HG02763 (cell line): ENCODE measurements around the gene FOXR1.
A peak's percentile ranks its signal among the peaks of the same experiment; 100 is the strongest.
"Not testable (repeated sequence)": the region's sequence is repeated elsewhere in the genome, so short reads cannot be mapped to it uniquely, and the experiment has no call there.

ENCODE experiments used
- ATAC-seq: cut with Tn5 transposase; IDR thresholded peaks from one replicate; pipeline ENCODE4 v1.9.1; 2021; ENCODE audit warnings: mild to moderate bottlenecking, moderate library complexity; ENCODE audit not compliant: unreplicated experiment

FOXR1 gene

DNA sequence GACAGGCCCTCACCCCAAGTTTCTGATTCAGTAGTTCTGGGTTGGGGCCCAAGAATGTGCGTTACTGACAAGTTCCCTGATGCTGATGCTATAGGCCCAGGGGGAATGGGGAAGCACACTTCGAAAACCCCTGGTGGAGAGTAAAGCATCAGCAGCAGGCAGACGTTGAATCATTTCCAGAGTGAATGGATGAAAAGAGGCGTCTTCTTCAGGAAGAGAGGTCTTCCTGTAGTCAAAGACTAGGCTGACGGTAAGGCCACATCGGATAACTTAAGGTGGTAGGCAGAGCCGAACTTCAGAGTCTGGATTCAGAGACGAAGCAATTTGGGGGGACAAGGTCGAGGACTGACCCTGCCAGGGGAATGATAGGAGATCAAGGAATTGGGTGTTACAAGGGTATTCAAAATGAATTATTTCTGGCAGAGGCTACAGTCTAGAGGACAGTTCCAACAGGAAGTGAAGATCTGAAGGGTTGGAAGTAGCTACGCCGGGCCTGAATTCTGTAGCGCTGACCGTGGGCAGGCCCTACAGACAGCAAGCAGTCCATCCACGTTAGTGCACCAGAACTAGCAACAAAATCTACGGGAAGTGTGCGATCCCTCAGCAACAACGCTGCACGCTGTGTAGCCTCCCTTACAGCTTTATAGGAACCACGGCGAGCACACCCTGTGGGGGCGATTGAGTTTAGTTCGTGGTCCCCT, 25.5 kb downstream of the FOXR1 start:
- ATAC-seq: peak; percentile 3

DNA sequence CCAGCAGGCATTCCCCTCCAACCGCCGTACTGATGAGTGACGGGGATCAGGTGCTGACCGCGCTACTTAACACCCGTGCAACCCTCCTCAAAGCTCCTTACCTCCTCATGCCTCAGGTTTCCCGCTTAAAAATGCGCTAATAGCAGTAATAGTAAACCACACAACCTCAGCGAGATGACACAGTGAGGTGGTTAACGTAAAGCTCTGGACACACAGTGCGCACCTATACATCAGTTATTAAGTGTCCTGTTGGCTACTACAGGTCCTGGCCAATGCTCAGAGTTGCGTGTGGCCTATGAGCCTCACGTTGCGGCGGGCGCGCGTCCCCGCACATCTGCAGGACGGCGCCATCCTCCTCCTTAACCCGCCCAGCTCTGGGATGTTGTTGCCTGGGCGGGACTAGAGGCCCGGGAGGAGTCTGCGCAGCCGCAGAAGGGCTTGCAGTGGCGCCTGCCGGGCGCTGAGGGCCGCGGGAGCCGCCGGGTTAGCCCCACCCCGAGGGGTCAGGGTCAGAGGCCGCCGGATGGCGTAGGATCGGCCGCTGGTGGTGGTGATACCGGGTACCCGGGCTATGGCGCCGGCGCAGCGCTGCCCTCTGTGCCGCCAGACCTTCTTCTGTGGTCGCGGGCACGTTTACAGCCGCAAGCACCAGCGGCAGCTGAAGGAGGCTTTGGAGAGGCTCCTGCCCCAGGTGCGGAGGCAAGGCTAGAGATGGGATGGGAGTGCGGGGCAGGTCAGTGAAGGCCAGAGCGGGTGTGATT, 26.2 kb downstream of the FOXR1 start, which contains the start of gene CENATAC:
TSS of gene CENATAC (plus strand) at position 512 of the 761 bp plus-strand sequence. CDS start at position 572, 60 bp downstream.
- peak; percentile 91 for ATAC-seq

DNA sequence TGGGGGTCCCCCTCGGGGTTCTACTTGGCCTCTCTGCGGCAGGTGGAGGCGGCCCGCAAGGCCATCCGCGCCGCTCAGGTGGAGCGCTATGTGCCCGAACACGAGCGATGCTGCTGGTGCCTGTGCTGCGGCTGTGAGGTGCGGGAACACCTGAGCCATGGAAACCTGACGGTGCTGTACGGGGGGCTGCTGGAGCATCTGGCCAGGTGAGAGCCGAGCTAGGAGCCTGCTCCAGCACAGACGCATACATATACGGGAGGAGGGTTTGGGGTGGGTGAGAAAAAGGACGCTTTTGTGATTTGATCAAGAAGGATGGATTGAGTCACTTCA, 26.8 kb downstream of the FOXR1 start:
- ATAC-seq: no peak

DNA sequence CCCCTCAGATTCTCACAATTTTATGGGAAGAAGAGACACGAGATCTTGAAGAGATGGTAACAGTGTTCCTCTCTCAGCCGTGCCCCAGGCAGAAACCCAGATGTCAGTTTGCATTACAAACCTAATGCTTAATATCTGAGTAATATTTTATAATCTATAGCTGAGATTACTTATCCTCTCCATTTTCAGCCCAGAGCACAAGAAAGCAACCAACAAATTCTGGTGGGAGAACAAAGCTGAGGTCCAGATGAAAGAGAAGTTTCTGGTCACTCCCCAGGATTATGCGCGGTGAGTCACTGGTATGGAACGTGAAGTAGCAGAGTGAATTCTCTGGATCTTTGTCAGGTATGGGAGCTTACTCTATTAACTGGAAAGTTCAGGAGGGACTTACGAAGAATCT, 27.3 kb downstream of the FOXR1 start:
- no peak for ATAC-seq

DNA sequence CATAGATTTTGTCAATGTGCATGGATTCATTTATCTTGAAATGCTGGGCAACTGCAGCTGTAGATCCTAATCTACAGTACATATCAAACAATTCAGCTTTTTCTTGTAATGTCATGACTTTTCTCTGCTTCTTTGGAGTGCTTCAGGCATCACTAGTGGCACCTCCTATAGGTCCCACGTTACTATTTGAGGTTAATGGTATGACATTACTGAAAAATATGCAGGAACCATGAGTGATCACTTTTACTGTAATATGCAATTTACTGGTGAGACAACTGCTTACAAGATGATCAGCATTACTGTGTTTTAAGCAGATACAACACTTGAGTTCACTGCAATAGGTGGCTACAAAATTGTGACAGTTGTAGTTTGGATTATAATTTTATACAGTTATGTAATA, 29.3 kb downstream of the FOXR1 start:
- no peak for ATAC-seq

DNA sequence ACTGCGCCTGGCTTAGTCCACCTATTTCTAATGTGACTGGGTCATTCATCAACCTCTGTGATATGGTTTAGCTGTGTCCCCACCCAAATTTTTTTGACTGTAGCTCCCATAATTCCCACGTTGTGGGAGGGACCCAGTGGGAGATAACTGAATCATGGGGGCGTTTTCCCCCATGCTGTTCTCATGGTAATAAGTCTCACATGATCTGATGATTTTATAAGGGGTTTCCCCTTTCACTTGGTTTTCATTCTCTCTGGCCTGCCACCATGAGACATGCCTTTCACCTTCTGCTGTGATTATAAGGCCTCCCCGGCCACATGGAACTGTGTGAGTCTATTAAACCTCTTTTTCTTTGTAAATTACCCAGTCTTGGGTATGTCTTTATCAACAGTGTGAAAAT, 35.1 kb downstream of the FOXR1 start:
- no peak for ATAC-seq

DNA sequence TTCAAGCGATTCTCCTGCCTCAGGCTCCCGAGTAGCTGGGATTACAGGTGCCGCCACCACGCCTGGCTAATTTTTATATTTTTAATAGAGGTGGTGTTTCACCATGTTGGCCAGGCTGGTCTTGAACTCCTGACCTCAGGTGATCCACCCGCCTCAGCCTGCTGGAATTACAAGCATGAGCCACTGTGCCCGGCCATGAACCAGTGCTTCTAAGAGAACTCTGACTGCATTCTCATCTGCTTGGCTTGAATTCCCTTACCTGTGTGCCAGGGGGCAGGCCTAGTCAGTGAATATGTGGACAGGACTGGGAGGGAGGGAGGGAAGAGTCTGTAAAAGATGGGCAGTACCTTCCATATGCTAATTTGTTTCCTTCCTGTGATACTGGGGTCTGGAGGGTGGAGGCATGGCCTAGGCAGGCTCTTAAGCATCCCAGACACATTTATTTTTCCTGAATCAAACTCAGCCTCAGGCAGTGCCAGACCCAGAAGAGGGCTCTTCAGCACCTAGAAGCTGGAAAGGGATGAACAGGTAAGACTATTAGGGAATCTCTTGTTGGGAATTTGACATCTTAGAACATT, 40.0 kb downstream of the FOXR1 start:
- ATAC-seq: no peak

DNA sequence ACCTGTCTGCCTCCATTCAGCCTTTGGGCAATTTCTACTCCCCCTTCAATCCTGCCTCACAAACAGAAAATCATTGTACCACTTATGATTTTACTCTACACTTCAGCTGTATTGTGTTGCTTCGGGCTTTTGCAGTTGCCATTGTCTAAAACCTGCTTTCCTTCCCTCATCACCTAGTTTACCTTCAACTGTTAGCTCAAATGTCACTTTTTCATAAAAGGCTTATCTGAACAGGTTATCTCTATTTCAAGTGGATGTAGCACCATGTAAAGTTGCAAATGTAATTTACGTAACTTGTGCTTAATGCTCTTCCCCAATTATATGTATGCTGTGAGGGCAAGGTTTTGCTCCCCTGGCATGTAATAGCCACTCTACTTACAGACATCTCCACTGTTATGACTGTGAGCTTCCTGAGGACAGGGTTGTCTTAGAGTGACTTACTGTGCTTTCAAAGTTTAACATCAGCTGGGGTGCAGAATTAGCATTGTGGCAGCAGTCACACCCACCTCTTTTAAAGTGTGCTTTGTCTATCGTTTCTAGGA, 41.1 kb downstream of the FOXR1 start:
- ATAC-seq: no peak

DNA sequence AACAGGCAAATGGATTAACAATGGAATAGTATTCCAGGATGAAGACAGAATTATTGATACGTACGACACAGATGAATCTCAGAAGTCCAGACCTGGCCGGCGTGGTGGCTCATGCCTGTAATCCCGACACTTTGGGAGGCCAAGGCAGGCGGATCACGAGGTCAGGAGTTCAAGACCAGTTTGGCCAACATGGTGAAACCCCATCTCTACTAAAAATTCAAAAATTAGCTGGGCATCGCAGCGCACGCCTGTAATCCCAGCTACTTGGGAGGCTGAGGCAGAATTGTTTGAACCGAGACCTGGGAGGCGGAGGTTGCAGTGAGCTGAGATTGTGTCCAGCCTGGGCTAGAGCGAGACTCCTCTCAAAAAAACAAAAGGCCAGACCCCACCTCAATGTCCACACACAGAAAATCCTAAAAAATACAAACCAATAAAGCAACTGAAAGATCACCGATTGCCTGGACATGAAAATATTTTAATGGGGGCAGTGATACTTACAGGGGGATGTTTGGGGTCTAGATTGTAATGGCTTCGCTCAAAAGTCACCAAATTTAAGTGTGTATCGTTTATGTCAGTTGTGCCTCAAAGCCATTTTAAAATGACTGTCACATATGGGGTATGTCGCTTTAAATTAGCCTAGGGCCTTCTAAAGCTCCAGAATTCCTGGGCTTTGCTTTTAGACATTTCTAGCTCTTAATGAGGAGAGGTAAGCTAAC, 42.8 kb downstream of the FOXR1 start:
- ATAC-seq: no peak

DNA sequence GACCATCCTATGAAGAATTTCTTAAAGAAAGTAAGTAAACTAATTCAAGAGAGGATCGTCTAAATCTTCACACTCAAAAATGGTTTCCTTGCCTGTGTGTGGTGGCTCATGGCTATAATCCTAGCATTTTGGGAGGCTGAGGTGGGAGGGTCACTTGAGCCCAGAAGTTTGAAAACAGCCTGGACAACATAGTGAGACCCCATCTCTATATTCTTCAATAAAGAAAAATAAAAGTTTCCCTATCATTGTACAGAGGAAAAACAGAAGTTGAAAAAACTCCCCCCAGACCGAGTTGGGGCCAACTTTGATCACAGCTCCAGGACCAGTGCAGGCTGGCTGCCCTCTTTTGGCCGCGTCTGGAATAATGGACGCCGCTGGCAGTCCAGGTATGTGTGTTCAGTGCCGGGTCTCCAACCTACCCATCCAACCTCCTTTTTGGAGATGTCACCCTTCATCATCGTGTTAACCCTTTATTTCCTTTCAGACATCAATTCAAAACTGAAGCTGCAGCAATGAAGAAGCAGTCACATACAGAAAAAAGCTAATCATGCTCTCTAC, 43.6 kb downstream of the FOXR1 start:
- no peak for ATAC-seq

DNA sequence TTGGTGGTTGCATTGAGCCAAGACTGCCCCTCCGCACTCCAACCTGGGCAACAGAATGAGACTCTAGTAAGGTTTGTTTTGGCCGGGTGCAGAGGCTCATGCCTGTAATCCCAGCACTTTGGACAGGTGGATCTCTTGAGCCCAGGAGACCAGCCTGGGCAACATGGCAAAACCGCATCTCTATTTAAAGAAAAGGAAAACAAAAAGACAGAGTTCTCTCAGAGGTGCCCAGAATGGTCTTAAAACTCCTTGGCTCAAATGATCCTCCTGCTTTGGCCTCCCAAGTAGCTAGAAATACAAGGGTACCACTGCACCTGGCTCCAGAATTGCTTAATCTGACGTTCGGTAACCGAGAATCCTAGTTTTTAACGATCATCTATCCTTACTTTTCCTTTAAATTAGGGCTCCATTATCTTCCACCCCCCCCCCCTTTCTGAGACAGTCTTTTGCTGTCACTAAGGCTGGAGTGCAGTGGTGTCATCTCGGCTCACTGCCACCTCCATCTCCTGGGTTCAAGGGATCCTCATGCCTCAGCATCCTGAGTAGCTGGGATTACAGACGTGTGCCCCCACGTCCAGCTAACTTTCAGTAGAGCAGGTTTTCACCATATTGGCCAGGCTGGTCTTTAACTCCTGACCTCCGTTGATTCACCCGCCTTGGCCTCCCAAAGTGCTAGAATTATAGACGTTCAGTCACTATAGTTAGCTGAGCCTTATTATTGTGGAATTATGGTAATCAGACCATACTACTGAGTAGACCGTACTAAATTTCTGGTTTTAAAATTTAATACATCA, 44.9 kb downstream of the FOXR1 start:
- ATAC-seq: no peak

DNA sequence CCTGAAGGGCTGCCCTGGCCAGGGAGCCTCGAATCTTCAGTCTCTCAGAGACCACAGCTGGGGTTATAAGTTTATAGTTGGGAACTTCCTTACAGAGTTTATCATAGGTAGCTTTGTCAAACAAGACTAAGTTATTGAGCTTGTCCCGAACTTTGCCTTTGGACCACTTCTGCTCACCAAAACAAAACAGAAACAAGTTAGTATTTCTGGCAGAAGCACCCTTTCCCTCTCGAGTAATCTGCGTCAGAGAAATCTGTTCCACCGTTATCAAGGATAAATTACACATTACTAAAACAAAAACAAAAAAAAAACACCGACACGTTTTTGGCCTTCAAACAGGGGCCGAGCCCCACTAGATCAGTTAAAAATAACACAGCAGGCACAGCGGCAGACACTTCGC, 45.8 kb downstream of the FOXR1 start:
- not testable (repeated sequence) for ATAC-seq

DNA sequence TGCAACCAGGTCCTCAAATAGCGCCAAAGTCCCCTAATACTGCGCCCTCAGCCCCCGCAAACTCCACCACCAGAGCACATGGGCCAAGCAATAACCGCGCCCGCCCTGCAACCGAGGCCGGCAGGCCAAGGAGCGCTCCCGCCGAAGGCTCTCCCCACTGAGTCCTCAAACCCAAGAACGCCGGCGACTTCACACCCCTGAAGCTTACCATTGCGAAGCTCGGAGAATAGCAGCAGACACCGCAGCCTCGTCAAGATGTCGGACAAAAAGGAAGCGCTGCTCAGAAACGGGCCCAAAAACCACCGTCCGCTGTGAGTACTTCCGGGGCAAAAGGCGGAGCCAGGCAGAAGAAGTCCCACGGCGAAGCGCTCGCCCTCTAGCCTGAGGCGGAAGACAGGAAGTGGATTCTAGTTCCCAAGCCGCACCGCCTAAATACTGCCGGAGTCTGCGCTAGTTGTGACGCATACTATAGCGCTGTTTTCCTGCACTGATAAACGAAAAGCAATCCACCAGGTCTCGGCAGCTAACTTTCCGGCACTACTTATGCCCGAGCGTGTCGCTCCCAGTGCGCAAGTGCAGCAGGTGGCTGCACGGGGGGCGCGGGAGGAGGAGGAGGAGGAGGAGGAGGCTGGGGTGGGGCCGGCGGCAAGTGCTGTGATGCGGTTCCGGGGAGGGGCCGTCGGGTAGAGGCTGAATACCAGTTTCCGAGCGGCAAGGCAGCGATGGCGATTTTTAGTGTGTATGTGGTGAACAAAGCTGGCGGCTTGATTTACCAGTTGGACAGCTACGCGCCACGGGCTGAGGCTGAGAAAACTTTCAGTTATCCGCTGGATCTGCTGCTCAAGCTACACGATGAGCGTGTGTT, 46.7 kb downstream of the FOXR1 start, which contains the start of the genes RPS25 and TRAPPC4:
TSS of gene RPS25 (minus strand) at position 270 of the 865 bp plus-strand sequence. CDS start at position 211, 59 bp downstream.
TSS of gene TRAPPC4 (plus strand) at position 693 of the 865 bp plus-strand sequence. CDS start at position 723, 30 bp downstream.
- peak; percentile 82 for ATAC-seq

DNA sequence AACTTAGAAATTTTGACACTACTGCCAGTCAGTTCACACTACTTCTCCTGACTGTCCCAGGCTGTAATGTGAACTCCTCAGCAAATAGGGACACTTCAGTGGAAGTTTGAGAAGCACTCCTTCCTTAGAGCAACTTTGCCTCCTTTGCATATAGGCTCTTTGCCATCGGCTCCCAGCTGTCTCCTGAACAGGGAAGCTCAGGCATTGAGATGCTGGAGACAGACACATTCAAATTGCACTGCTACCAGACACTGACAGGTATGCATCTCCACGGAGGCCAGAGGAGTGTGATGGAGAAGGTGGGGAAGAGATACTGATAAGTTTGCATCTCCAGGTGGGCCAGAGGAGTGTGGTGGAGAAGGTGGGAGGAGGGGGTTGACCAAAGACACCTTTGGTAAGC, 48.4 kb downstream of the FOXR1 start:
- no peak for ATAC-seq

DNA sequence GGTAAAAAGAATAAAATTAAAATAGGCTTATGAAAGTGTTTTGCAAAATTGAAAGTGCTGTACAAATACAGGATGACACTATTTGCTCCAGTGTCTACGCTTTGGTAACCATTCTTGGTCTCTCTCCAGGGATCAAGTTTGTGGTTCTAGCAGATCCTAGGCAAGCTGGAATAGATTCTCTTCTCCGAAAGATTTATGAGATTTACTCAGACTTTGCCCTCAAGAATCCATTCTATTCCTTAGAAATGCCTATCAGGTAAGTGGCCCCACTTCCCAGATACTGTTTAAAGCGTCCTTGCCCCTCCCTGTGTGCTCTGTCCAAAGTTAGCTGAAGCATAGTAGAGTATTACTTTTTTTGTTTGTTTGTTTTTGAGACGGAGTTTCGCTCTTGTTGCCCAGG, 50.1 kb downstream of the FOXR1 start:
- ATAC-seq: no peak

DNA sequence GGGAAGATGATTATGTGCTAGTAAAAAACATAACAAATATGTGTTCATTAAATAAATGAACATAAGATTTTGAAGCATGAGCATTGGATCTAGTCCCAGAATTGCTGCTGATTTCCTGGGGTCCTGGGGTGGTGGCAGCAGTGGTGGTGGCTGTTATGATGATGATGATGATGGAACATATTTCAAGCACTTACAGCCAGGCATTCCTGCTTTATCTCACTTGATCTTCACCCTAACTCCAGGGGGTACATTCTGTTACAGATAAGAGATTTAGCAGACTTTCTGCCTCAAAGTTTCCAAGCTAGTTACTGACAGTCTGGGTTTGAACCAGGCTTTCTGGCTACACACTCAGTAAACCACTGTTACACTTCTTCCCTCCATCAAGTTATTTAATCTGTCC, 52.2 kb downstream of the FOXR1 start:
- no peak for ATAC-seq

DNA sequence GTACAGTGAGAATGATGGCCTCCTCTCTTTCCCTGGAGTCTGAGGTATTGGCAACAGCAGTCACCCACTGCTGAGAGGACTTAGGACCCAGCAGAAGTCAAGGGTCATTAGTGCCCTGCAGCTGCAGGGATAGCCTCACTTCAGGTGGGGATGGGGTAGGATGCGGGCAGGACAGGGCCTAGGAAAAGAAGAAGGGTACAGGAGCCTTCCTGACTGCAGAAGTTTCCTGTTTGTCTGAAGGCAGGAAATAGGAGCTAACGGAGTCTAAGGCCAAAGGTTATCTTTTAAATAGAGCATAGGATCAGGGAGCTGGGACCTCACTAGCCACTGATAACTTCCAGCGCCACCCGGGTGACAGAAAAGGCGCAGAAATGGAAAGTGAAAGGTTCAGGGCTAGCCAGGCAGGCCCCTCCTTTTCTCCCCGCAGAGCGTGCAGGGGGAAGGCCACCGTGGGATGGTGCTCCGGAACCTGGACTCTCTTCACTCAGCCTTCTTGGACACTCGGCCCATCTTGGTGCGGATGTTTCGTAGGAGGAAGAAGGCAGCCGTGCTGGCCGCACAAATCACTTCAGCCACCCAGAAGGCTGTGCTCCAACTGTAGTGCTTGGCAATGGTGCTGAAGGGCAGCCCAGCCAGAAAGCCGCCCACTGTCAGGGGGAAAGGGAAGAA, 53.0 kb downstream of the FOXR1 start:
- ATAC-seq: no peak

DNA sequence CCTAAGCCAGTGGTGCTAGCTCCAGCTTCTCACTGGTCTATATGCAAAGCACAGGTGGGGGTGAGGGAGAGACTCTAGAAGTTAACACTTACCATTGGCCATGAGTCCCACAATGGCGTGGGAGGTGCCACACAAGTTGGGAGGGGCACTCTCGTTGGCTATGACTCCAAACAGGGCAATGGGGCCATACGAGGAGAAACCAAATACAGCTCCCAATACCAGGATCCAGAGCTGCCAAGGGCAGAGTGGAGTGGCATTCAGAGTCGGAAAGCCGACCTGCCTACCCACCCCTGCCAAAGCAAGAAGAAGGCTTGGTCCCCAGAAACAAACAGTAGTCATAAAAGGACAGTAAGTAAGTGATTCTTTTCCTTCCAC, 53.5 kb downstream of the FOXR1 start:
- no peak for ATAC-seq
